Measurements from ENCODE around the gene CTNNA2. TPM values are rescaled to one million over a fixed set of nuclear protein-coding genes. Genes with fewer than 3 reads are reported as not detected.

The CTNNA2 gene
- total and polyA plus RNA-seq, 9 of the 15 experiments (the other 6 are each of a cell fraction or from before 2014, with no cell fraction given), result 0.03 to 0.40 (median 0.15) TPM

GRCh38 chr2:80256782-80257167 lies 743.9 kb downstream of the CTNNA2 start (continued):
- TF ChIP-seq ATF3 (IDR thresholded peaks at IDR 0.05) (peak; percentile 39; the same call in 1 of the 2 replicates), ATF3 (CRISPR knock-in tag; conservative IDR thresholded peaks at IDR 0.05) (no peak)

DNA sequence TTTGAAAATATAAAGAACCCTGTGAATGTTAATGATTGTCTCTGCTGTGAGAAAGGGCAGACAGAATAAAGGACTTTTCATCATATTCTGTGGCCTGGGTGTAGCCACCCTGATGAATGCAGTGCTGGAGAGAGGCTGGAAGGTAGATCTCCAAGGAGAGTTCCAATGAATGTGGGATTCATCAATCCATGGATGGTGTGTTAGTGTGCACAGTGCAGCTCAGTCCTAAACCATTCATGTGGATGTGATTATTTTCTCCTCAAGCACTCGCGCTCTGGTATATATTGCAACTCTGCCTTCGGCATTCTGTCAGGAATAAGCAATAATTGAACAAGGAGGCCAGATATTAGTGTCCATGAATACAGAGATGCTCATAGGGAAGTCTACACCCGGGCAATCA lies 744.6 kb downstream of the CTNNA2 start:
- H3K9ac ChIP-seq (ENCODE audit: insufficient read depth in 1 of 2, low read depth in 2 of 2, low read length in 2 of 2), result no peak overlapping the region
- ATAC-seq (no peak), FAIRE-seq (no peak), DNase-seq (ENCODE audit: extremely low read depth in 1 of 4, low spot score in 3 of 4) (no peak)
- 44% methylated on average over 4 of the region's 4 CpGs for WGBS (ENCODE audit: insufficient coverage, low coverage, missing lambda C conversion rate)
- intact Hi-C loops (cut with micrococcal nuclease) (no loop called here), in situ Hi-C loops (cut with MboI) (no loop called here)
- H3K4me1 ChIP-seq (replicated peaks in 1 of 2; ENCODE audit: control insufficient read depth in 2 of 2, insufficient read depth in 2 of 2, low read length in 2 of 2), result no peaks in the 10 kb centered on the region; a peak in 1 of 5 replicates
- TF ChIP-seq HMG20B (CRISPR knock-in tag; IDR thresholded peaks at IDR 0.05), result no peak
- TF ChIP-seq, protein P1, sequence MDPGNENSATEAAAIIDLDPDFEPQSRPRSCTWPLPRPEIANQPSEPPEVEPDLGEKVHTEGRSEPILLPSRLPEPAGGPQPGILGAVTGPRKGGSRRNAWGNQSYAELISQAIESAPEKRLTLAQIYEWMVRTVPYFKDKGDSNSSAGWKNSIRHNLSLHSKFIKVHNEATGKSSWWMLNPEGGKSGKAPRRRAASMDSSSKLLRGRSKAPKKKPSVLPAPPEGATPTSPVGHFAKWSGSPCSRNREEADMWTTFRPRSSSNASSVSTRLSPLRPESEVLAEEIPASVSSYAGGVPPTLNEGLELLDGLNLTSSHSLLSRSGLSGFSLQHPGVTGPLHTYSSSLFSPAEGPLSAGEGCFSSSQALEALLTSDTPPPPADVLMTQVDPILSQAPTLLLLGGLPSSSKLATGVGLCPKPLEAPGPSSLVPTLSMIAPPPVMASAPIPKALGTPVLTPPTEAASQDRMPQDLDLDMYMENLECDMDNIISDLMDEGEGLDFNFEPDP (CRISPR knock-in tag; IDR thresholded peaks at IDR 0.05), result no peak
- TF ChIP-seq, protein P2, sequence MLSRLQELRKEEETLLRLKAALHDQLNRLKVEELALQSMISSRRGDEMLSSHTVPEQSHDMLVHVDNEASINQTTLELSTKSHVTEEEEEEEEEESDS (CRISPR knock-in tag; IDR thresholded peaks at IDR 0.05), result no peak
- TF ChIP-seq ZNF75A (CRISPR knock-in tag; IDR thresholded peaks at IDR 0.05), result no peak
- no peak for TF ChIP-seq XRCC4 (IDR thresholded peaks at IDR 0.05; ENCODE audit: extremely low read depth, insufficient read depth, insufficient read length)
- no peak for TF ChIP-seq SFPQ (IDR thresholded peaks at IDR 0.05; ENCODE audit: low read depth, low read length)
- no peak for TF ChIP-seq MEIS2 (IDR thresholded peaks at IDR 0.05; ENCODE audit: partially characterized antibody)
- no peak for TF ChIP-seq MXI1 (IDR thresholded peaks at IDR 0.05; ENCODE audit: low read depth, low read length)
- no peak overlapping the region for H3K27ac ChIP-seq (ENCODE audit: extremely low read depth, low read depth, low read length)
- H2AFZ ChIP-seq (ENCODE audit: low read depth, low read length), result no peak overlapping the region
- no peak overlapping the region for H3K4me3 ChIP-seq
- H3K9me3 ChIP-seq (replicated peaks; ENCODE audit: control insufficient read depth, insufficient read depth, low read depth, low read length), result no peaks in the 10 kb centered on the region
- CTCF ChIA-PET (ENCODE audit: low intra/inter-chr PET ratio), result no interaction called here
- no peaks in the 10 kb centered on the region for H4K20me1 ChIP-seq (replicated peaks; ENCODE audit: control insufficient read depth, insufficient read depth, low read length)
- H3K4me2 ChIP-seq (ENCODE audit: insufficient read depth, low read length), result no peak overlapping the region
- no peaks in the 10 kb centered on the region for H3K36me3 ChIP-seq (ENCODE audit: control insufficient read depth, insufficient read depth, low read length)
- H3K79me2 ChIP-seq (ENCODE audit: control insufficient read depth, insufficient read depth, low read length), result no peaks in the 10 kb centered on the region
- no peaks in the 10 kb centered on the region for H3K27me3 ChIP-seq (ENCODE audit: control insufficient read depth in 2 of 2, insufficient read depth in 2 of 2, low read length in 2 of 2)
- H3K9me1 ChIP-seq (ENCODE audit: control insufficient read depth, insufficient read depth, low read length), result no peaks in the 10 kb centered on the region
- POLR2A ChIA-PET, result no interaction called here
- BruUV-seq (replicated peaks), result no TSS peak

Measured in K562 (cell line).